NOMO-1 treated with DMSO at 0.1 percent for 48 hours (cell line): ENCODE data around the gene ITGA3.

Source experiments
- DNase-seq: peaks from one replicate; lab custom pipeline; 2025; ENCODE audit not compliant: unreplicated experiment; lab: John Stamatoyannopoulos, UW

The ITGA3 gene

DNA sequence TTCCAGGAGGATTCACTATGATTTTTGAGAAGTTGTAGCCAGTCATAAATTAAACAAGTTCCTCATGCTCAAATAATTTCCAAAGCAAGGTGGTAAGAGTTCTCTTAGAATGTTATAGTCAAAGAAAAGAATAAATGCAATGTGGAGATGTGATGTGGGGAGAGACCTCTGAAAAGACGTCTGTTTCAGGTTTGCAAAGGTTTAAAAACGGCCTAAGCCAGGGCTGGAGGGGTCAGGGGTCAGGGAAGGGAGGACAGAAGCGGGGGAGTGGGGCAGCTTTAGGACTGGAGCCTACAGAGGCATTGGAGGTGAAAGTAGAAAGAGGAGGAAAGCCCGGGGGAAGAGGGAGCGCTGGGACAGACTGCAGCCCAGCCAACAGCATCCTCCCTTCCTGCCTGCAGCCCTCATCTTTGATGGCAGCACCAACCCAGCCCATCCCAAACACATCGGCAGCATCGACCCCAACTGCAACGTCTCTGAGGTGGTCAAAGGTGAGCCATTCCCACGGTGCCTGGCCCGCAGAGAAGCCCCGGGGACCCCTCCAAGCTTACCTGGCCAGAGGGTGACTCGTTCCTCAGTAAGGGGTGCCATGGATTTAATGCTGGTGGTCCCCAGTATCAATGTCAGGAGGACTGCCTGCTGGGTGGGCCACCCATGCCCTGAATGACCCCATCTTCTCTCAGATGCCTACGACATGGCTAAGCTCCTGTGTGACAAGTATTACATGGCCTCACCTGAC is 50.7 kb downstream of the ITGA3 start:
- no peak for DNase-seq

DNA sequence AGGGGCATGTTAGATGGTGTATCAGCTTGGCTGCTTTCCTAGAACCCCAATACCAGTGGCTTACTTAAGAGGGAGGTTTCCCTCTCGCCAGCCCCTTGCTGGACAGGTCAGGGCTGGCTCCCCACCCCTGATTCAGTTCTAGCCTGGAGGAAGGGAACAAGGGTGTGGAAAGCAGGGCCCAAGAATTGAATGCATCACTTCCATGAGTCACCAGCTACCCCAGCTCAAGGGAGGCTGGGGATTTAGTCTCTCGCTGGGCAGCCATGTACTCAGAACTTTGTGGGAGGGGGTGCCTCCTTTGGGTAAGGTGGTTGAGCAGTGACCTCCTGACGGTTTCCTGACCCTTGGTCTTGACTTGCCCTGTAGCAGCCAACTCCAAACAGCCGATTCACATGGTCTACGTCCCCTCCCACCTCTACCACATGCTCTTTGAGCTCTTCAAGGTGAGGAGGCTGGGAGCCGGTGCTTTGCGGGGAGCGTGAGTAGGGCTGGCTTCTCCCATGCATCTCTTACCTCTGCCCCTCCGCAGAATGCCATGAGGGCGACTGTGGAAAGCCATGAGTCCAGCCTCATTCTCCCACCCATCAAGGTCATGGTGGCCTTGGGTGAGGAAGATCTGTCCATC is 52.0 kb downstream of the ITGA3 start:
- DNase-seq, result no peak

DNA sequence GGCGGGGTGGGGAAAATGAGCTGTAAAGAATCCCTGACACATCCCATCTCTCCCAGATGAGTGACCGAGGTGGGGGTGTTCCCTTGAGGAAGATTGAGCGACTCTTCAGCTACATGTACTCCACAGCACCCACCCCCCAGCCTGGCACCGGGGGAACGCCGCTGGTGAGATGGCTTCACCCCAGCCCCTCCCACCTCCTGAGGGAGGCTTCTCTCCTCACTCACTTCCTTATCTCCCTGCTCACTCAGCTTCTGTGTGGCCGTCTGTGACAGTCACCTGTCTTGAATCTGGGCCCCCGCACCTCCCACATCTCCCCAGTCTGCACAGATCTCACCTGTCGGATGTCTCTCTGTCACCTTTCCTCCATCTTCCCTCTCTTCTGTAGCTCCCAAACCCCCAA is 52.6 kb downstream of the ITGA3 start:
- DNase-seq, result no peak

DNA sequence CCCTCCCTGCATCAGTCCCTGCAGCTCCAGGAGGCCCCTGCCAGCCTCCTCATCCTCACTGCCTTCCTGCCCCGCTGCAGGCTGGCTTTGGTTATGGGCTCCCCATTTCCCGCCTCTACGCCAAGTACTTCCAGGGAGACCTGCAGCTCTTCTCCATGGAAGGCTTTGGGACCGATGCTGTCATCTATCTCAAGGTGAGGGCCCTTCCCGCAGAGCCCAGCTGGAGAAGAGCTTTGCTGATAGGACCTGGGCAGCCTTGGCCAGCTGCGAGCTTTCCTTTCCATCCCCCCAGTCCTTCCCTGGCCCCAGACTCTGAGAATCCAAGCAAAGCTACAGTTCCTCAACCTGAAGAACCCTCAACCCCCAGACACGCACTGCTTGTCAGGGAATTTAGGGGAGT is 53.3 kb downstream of the ITGA3 start:
- no peak for DNase-seq

DNA sequence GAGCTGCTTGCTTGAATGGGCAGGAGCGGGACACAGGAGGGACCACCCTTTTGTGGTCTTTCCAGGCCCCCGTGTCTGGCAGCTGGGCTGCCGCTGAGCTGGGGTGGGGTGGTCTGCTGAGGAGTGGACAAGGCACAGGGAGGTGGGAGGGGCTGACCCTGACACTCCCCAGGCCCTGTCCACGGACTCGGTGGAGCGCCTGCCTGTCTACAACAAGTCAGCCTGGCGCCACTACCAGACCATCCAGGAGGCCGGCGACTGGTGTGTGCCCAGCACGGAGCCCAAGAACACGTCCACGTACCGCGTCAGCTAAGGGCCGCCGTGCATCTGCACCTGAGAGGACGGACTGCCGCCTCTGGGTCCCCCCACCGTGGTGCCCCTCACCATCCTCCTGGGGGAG is 53.9 kb downstream of the ITGA3 start:
- no peak for DNase-seq

DNA sequence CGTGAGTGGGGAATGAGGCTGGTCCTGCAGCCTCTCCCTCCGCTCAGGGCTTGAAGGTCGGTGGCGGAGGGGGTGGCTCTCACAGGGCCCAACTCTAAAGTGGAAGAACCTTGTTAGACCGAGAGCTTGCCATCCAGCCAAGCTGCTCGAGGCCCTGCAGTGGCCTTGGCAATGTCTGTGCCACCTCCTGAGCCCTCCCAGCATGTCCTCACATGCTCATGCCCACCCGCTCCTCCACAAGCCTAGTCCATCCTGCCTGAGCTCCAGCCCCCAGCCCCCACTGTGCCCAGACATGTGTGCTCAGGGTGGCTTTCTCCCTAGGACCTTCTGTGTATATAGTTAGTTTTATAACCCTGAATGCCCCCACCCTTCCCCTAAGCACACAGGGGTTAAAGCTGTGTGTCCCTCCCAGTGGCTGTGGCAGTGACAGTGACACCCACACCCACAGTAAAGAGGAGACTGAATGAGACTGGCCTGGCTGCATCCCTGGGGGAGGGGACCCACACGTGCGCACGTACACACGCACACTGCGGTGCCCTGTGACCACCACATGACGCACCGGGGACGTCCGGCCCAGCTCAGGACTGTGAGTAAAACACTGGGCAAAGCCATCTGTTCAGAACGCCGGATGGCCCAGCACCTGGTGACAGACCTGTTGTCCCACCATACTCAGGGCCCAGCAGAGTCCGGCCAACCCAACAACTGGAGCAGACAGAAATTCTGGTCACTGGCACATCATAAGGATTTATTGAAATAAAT is 54.9 kb downstream of the ITGA3 start:
- DNase-seq, result no peak

DNA sequence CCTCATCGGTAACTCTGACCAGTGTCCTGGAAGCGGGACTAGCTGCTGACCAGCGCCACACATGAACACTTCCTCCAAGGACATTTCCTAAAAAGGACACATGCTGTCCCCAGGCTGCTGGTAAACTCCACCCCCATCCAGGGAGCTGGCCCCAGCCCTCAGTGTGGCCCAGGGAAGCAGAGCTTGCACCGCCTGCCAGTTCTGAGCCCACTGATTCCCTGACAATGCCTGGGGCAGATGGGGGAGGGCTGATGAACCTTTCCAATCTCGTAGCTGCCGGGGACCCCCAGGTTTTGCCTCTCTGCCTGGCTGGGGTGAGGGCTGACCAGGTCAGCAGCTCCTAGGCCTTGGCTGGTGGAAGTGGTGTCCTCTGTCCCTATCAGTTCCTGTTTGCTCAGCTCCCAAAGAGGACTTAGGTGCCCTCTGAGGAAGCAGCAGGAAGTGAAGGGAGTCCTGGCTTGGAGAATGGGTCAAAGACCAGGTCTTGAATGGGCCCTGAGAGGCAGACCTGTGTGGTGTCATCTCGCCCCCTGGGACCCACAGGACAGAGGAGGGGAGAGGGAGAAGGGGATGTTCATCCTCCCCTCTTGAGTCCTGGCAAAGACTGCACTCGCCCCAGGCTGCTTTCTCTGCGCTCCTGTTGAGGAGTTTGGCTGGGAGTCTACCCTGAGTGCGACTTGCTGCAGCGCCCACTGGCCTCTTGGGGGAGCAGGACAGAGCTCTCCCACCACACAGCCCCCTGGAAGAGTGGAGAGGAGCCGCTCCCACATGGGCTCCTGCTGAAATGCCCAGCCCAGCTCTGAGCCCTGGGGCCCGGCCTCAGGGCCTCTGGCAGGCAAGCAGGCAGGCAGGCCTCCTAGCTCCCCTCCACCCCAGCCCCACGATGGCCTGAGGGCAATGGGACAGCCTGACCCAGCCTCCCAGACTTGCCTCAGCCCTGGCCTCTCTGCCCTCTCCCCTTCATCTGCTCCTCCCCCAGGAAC is 56.1 kb downstream of the ITGA3 start:
- DNase-seq, result no peak

DNA sequence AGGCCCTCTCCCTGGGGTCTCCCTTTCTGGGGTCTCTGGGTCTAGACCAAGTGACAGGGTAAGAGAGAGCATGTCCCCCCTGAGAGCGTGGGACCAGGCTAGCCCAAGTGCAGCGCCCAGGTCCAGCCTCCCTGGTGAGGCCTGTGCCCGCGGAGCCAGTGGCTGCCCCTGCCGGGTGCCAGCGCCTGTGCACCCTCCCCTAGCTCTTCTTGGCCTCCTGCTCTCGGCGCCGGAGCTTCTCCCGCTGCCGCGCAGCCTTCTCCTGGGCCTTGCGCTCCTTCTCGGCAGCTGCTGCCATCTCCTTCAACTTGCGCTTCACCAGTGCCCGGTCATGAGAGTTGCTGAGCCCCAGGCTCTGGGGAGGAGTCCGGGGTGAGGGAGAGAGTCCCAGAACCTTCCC is 56.8 kb downstream of the ITGA3 start:
- DNase-seq, result no peak

DNA sequence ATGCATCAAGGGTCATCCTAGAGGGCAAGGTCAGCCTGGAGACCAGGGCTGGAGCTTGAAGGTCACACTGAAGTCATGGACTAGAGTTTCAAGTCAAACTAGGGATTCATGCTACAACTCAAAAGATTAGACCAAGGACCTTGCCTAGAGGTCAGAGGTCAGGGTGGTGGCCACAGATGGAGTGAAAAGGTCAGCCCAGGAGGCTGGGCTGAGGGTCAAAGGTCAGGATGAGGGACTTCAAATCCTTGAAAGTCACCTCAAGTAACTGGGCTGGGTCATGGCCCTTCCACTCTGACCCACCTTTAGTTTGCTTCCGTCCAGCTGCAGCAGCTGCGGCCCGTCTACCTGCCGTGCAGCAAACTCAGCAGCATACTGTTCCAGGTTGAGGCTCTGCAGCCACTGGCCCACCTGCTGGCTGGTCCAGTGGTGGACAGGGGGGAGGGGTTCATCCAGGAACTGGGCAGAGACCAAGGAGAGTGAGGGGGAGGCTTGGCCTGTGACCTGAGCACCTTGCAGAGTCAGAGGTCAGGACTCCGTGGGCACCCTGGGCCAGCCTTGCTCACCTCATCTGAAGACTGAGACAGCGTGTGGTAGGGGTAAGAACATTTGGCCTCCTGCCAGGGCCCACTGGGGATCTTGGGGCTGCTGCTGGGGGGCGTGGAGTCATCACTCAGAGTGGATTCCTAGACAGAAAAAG is 57.9 kb downstream of the ITGA3 start:
- no peak for DNase-seq

DNA sequence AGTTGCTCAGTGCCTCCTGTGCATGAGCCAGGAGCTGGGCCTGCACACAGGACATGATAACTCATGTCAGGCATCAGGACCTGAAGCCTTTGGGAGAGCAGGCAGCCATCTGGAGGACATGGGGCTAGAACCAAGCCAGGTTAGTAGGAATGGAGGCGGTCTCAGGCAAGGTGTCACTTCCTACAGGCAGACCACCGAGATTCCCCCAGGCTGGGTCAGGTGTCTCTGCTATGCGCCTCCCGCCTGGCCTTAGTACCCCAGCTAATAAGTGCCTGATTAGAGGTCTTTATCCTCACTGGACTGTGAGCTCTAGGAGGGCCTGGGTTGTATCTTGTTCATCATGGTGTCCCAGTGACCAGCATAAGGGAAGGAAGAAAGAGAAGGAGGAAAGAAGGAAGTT is 58.5 kb downstream of the ITGA3 start:
- DNase-seq, result no peak

DNA sequence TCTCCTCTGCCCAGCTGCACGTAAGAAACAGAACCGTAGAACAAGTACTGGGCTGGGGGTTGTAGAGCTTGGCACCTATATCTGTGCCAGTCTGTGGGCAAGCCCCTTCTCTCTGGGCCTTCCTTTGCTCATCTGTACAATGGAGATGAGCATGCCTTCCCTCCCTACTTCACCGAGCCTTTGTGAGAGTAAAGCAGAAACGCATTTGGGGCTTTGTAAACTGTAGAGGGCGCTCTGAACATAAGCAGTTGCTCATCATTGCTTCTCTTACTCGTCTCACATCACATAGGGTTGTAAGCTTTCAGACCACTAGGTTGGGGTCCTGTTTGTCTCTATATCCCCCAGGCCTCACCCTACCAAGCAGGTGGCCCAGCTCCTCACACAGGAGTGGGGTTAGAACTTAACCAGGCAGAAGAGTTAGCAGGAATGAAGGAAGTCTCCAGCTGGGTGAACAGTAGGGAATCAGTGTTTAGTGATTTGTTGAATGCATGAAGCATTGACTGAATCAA is 59.0 kb downstream of the ITGA3 start:
- DNase-seq, result peak; percentile 68

DNA sequence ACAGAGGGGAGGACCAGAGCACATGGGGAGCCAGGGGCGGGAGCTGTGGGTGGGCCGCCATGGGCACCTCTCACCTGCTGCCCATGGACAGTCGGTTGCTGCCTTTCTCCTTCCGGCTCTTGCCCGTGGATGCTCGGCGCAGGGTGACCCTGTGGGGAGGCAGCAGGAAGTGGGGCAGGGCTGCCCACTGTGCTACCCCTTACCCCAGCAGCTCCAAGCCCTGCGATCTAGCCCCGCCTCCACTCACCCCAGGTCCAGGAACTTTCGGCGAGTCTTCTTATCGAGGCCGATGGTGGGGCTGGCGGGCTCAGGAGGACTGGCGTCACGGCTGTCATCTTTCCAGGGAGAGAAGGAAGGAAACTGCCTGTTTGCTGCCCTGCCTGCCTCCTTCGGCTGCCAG is 59.8 kb downstream of the ITGA3 start:
- no peak for DNase-seq

DNA sequence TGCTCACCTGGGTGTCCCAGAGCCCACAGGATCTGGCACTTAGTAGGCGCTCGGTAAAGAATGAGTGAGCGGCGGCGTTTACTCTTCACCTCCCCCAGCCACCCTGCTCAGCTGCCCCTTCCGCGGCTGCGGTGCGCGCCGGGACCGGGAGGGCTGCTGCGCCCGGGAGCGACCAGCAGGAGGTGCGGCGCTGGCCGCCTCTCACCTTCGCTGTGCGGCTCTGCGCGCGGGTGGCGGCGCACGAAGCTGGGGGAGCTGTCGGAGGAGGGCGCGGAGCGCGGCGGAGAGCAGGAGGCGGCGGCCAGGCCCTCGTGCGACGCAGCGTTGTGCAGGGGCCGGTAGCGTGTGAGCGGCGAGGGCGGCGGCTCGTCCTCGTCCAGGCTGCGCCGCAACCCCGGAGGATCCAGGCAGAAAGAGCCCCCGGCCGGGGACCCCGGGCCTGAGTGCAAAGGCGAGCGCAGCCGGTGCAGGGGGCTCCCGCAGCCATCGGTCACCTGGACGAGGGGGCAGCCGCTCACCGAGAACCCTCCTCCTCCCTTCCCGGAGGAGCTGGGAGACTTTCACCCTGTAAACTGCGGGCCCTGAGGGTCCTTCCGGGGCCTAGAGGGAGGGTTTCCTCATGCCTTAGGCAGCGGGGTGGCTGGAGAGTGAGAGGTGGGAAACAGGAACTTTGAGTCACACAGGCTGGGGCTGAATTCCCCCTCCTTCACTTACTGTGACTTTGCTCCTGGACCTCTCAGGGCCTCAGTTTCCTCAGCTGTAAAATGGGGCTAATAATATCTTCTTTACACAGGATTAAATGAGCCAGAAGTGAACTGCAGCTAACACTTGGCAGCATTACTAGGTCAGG is 61.5 kb downstream of the ITGA3 start:
- peak; percentile 57 for DNase-seq

DNA sequence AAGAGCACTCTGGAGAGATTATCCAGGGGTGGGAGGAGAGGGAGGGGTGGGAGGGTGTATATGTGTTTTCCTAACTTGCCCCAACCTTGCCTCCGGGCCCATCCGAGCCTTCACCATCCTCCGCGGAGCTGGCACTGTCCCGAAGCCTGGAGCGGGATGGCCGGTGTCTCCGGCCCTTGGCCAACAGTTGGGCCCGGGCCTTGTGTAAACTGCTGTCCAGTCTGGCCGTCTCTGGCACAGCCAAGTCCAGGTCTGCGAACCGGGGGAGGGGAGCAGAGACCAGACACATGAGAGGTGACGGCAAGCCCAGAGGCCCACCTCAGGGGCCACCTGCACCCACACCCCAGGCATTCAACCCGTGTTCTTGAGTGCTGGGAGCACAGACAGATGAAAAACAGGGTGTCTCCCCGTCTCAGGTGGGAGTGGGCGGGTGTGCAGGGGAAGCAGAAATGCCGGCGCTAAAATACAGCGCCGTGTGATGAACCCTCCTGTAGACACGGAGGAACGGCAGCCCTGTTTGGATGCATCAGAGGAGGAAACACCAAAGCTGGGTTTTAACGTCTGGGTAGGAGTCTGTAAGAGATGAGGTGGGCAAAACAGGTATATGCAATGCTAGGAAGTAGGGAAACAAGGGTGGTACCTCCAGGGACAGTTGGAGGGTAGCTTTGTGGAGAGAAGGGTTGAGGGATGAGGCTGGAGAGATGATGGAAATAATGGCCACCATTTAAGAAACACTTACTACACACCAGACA is 62.3 kb downstream of the ITGA3 start:
- DNase-seq, result no peak

DNA sequence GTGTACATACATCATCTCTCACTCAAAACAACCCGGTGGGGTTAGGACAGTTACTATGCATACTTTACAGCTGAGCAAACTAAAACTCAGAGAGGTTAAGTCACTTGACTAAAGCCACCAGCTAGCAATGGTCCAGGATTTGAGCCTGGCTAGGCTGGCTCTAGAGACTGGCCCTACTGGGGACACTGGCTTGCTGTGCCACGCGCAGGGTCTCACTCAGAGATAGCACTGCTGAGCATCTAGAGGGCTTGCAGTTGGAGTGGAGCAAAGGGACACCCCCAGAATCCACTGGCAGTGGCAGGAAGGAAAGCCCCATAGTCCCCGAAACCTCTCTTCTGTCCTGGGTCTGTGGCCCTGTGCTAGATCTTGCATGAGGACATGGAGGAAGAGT is 62.9 kb downstream of the ITGA3 start:
- DNase-seq, result no peak

DNA sequence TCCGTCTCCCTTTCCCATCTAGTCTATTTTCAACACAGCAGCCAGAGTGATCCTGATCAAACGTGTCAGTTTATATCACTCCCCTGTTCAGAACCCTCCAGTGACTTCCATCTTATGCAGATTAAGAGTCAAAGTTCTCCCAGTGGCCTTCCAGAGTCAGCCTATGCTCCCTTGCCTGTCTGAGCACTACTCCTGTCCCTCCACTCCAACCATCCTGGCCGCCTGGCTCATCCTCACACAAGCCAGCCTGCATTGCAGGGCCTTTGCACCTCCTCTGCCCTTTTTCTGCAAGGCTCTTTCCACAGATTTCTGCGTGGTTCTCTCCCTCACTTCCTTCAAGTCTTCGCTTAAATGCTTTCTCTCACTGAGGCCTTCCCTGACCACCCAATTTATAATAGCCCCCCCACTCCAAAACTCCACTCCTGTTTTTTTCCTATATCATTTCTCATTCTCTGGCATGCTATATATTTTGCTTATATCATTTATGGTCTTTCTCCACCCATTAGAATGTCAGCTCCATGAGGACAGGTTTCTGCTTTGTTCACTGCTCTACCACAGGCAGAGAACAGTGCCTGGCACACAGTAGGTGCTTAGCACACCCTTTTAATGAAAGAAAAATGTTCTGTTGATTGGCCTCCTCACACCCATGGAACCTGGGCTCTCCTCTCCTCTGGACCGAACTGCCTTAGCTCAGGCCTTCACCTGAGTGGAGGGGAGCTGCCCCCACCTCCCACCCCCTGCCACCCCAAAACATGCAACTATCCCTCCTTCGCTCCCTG is 64.8 kb downstream of the ITGA3 start:
- DNase-seq, result no peak

DNA sequence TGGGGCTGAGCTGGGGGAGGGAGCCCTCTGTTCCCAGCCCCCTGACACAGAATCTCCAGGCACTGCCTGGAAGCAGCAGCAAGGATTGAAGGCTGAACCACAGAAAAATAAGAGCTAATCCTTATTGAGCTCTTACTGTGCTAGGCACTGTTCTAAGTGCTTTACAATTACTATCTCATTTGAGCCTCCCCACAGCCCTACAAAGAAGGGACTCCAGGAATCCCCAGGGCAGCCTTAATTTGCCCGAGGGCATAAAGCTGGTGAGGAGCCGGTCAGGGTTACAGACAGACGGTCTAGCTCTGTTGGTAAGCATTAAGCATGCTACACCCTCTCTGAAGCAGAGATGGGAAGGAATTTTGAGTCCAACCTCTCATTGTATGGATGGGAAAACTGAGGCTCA is 67.0 kb downstream of the ITGA3 start:
- no peak for DNase-seq
